Endodermal cell (in vitro differentiated cells): ENCODE data around the gene A1CF. TPM values are rescaled to one million over a fixed set of nuclear protein-coding genes. Genes with fewer than 3 reads are reported as not detected.

Experiments used
- DNase-seq: peaks from one replicate; pipeline ENCODE4 v3.0.0-alpha.2; 2017
- H3K27ac ChIP-seq: 2 replicates; pipeline ENCODE4 v1.5.1; 2013; ENCODE audit warnings: mild to moderate bottlenecking, low read depth, low read length, moderate library complexity
- H3K27me3 ChIP-seq: 2 replicates; pipeline ENCODE4 v1.6.1; 2013; ENCODE audit warnings: mild to moderate bottlenecking, low read length, moderate library complexity; ENCODE audit not compliant: insufficient read depth, control insufficient read depth, poor library complexity, severe bottlenecking
- H3K36me3 ChIP-seq: 2 replicates; pipeline ENCODE4 v1.7.0; 2013; ENCODE audit warnings: mild to moderate bottlenecking, low read length, moderate library complexity; ENCODE audit not compliant: control insufficient read depth, insufficient read depth
- H3K4me1 ChIP-seq: one replicate; pipeline ENCODE4 v1.7.0; 2013; ENCODE audit warnings: low read length; ENCODE audit not compliant: control insufficient read depth, insufficient read depth
- H3K4me3 ChIP-seq: 2 replicates; pipeline ENCODE4 v1.5.1; 2013; ENCODE audit warnings: mild to moderate bottlenecking, low read length, moderate library complexity
- H3K9ac ChIP-seq: 2 replicates; pipeline ENCODE4 v1.6.1; 2013; ENCODE audit warnings: mild to moderate bottlenecking, low read length, moderate library complexity; ENCODE audit not compliant: poor library complexity, severe bottlenecking; ENCODE audit errors: extremely low read depth
- H3K9me3 ChIP-seq: 2 replicates; pipeline ENCODE4 v1.6.1; 2013; ENCODE audit warnings: mild to moderate bottlenecking, low read length, moderate library complexity; ENCODE audit not compliant: control insufficient read depth
- H3K27ac Mint-ChIP-seq: 2 replicates; pipeline ENCODE4 v1.8.0; 2020; ENCODE audit warnings: mixed read lengths
- H3K27me3 Mint-ChIP-seq: 2 replicates; pipeline ENCODE4 v1.8.0; 2021; ENCODE audit warnings: mild to moderate bottlenecking, mixed read lengths; ENCODE audit not compliant: insufficient read depth
- H3K36me3 Mint-ChIP-seq: 2 replicates; pipeline ENCODE4 v1.8.0; 2020; ENCODE audit warnings: low read depth, mixed read lengths
- H3K4me1 Mint-ChIP-seq: 2 replicates; pipeline ENCODE4 v1.8.0; 2020; ENCODE audit warnings: mixed read lengths
- H3K4me3 Mint-ChIP-seq: 2 replicates; pipeline ENCODE4 v1.8.0; 2020; ENCODE audit warnings: mild to moderate bottlenecking, moderate library complexity, mixed read lengths
- H3K9me3 Mint-ChIP-seq: 2 replicates; pipeline ENCODE4 v1.8.0; 2020; ENCODE audit warnings: mild to moderate bottlenecking, mixed read lengths
- CTCF ChIP-seq: fragments of 200-600 bp; sonication (generic); conservative IDR thresholded peaks from 2 replicates; pipeline ENCODE4 v1.5.0; 2021; ENCODE audit warnings: antibody characterized with exemption, mild to moderate bottlenecking
- WGBS, 2 experiments: methylation state at CpG; one replicate each; pipeline versions ENCODE4 v1.1.5 to v1.1.7; 2013; ENCODE audit warnings: missing lambda C conversion rate in 2 of 2, mixed read lengths in 1 of 2; ENCODE audit not compliant: insufficient coverage in 1 of 2, insufficient read length in 1 of 2; 5-methylcytosine and 5-hydroxymethylcytosine counted together
- long read RNA-seq, 4 experiments: library from polyadenylated mRNA in 2 of 4; library from RNA in 1 of 4; library from capped mRNA in 1 of 4; stranded (forward) in 3 of 4; unstranded in 1 of 4; transcript quantifications; one replicate each; pipeline ENCODE4 v2.0.0, GENCODE V29; 2020 to 2021; ENCODE audit warnings: inconsistent platforms in 1 of 4
- polyA plus RNA-seq, 2 experiments: library from polyadenylated mRNA; stranded (reverse); fragments of 50-300 nt; gene quantifications; one replicate each; pipeline ENCODE4 v1.2.3, GENCODE V29; 2013
- total RNA-seq, 2 donors: library from RNA; stranded (reverse); fragmentation: NEBNext Ultra II Directional in 1 of 2; extraction: Animal tissue kit (Norgen Biotek cat#: 25700) in 1 of 2; gene quantifications; 2 replicates in 1 of 2; 3 replicates in 1 of 2; pipeline ENCODE4 v1.2.1, GENCODE V29; 2021

Gene A1CF
- 1 to 10 TPM in 1 of 2 donors, under 1 TPM in 1; 0.33 to 1.9 TPM for total RNA-seq
- polyA plus RNA-seq (2013, experiment 1 of 2): 0.18 TPM
- polyA plus RNA-seq (2013, experiment 2 of 2): 0.04 TPM
- long read RNA-seq, experiment 1, partial matches to known transcripts: 0 of 3 reads
- long read RNA-seq, experiment 1, other reads (novel, unspliced or antisense): 3 of 3 reads
- long read RNA-seq, experiment 2, full-length matches to known transcripts: 2 of 4 reads
- long read RNA-seq, experiment 2, partial matches to known transcripts: 0 of 4 reads
- long read RNA-seq, experiment 2, other reads (novel, unspliced or antisense): 2 of 4 reads
- long read RNA-seq, experiment 3, partial matches to known transcripts: 1 of 2 reads
- long read RNA-seq, experiment 3, other reads (novel, unspliced or antisense): 1 of 2 reads
- long read RNA-seq, experiment 4, full-length matches to known transcripts: 1 of 1 reads
- long read RNA-seq, experiment 4, partial matches to known transcripts: 0 of 1 reads
- long read RNA-seq, experiment 4, other reads (novel, unspliced or antisense): 0 of 1 reads

DNA sequence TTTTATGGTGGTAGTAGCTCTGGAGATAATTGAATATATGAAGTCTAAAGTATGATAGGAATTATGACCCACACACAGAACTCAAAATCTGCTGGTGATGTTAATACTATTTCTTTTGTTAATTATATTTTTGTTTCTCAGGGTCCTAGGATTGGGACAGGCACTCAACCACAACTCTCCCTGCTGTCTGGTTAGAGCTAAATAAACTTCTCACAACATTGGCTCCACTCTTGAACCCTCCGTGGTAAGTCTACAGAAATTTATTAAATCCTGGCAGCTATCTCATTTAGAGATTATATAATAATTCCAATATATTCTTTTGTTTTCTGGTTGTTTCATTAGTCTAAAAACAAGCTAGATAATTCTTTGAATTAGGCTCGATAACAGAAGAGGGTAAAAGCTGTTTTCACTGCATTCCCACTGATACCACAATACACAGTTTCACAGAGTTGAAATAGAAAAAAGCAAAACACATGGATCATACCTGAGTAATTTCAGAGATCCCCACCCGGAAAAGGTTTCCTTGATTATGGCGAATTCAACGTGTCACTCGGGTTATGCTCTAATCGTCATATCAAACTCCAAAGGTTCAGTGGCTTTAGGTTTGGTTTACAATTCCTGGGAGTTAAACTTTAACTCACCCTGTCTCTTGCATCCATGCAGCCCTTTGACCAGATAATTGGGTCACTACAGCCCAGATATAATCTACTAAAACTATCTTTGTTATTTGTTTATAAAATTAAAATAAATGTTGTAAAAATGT, at the start of gene A1CF:
A1CF (minus strand) TSS at position 531 of the 763 bp plus-strand sequence. CDS start 25,687 bp downstream, outside the sequence.
- H3K4me3 ChIP-seq: peak within 1 kb of the TSS; percentile 9
- no peak within 1 kb of the TSS for H3K9ac ChIP-seq
- H3K4me1 ChIP-seq: peaks cover 9% of the 10 kb centered on the region
- no peaks in the 10 kb centered on the region for H3K9me3 Mint-ChIP-seq
- 89 to 92% methylated on average over 5 to 7 of the region's 7 CpGs for WGBS, 2 experiments
- H3K4me3 Mint-ChIP-seq: no peak within 1 kb of the TSS
- H3K27me3 ChIP-seq: no peaks in the 10 kb centered on the region
- H3K27me3 Mint-ChIP-seq: no peaks in the 10 kb centered on the region
- H3K9me3 ChIP-seq: no peaks in the 10 kb centered on the region
- H3K27ac Mint-ChIP-seq: no peak within 1 kb of the TSS
- no peaks in the 10 kb centered on the region for H3K36me3 ChIP-seq
- no peak for DNase-seq
- H3K27ac ChIP-seq: no peak within 1 kb of the TSS
- H3K36me3 Mint-ChIP-seq: no peaks in the 10 kb centered on the region
- H3K4me1 Mint-ChIP-seq: peaks cover 6% of the 10 kb centered on the region
- TF ChIP-seq CTCF: no peak

- Histone ChIP-seq H3K36me3 (no peaks in the 10 kb centered on the region), H3K4me1 (no peaks in the 10 kb centered on the region), H3K27me3 (no peaks in the 10 kb centered on the region), H3K27ac (no peak overlapping the region), H3K9me3 (no peaks in the 10 kb centered on the region), H3K9ac (no peak overlapping the region), H3K4me3 (no peak overlapping the region)
- no peaks in the 10 kb centered on the region for H3K36me3 Mint-ChIP-seq
- 83 to 93% methylated on average over 2 to 3 of the region's 3 CpGs for WGBS, 2 experiments
- H3K4me3 Mint-ChIP-seq: no peak overlapping the region
- no peak for TF ChIP-seq CTCF
- H3K9me3 Mint-ChIP-seq: no peaks in the 10 kb centered on the region
- no peak for DNase-seq
- no peaks in the 10 kb centered on the region for H3K4me1 Mint-ChIP-seq
- no peak overlapping the region for H3K27ac Mint-ChIP-seq
- no peaks in the 10 kb centered on the region for H3K27me3 Mint-ChIP-seq
Observed at GRCh38 chr10:50931948-50932431, 46.6 kb upstream of the A1CF start.

GRCh38 chr10:50929670-50930069, 44.2 kb upstream of the A1CF start:
- Mint-ChIP-seq H3K27me3 (no peaks in the 10 kb centered on the region), H3K27ac (no peak overlapping the region), H3K4me3 (no peak overlapping the region), H3K36me3 (no peaks in the 10 kb centered on the region), H3K4me1 (no peaks in the 10 kb centered on the region), H3K9me3 (no peaks in the 10 kb centered on the region)
- no peak overlapping the region for H3K9ac ChIP-seq
- no peaks in the 10 kb centered on the region for H3K4me1 ChIP-seq
- H3K9me3 ChIP-seq: no peaks in the 10 kb centered on the region
- no peak for TF ChIP-seq CTCF
- 83% methylated on average over 1 of the region's 1 CpG for WGBS, 2 experiments
- no peak for DNase-seq
- H3K36me3 ChIP-seq: no peaks in the 10 kb centered on the region
- no peaks in the 10 kb centered on the region for H3K27me3 ChIP-seq
- no peak overlapping the region for H3K27ac ChIP-seq
- H3K4me3 ChIP-seq: no peak overlapping the region
